Measurements from ENCODE around the gene ST8SIA4. TPM values are rescaled to one million over a fixed set of nuclear protein-coding genes. Genes with fewer than 3 reads are reported as not detected.

Gene ST8SIA4
- total RNA-seq, 3 donors from 2014 or later = 2.6 to 4.6 (median 4.5) TPM

DNA sequence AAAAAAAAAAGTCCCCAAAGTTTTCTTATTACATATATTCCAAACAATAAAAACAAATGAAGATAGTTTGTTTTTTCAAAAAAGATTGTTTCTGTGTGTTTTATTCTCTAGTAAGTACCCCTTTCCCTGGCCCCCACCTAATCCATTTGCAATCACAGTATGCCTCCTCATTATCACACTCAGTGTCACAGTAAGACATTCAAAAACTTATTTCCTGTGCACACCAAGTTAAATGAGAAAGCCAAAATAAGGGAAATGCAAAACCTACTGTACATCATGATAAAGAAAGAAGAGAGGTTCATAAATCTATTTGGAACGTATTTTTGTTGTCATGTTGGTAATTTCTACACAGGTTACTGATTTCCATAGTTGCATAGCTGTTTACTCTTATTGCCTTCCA is 62.3 kb downstream of the ST8SIA4 start:
- no peaks in the 10 kb centered on the region for H3K27me3 ChIP-seq
- no peaks in the 10 kb centered on the region for H3K4me1 ChIP-seq
- intact Hi-C loops (cut with DNase I; ENCODE audit: low total_unique reads) = no loop called here
- TF ChIP-seq, protein P1, sequence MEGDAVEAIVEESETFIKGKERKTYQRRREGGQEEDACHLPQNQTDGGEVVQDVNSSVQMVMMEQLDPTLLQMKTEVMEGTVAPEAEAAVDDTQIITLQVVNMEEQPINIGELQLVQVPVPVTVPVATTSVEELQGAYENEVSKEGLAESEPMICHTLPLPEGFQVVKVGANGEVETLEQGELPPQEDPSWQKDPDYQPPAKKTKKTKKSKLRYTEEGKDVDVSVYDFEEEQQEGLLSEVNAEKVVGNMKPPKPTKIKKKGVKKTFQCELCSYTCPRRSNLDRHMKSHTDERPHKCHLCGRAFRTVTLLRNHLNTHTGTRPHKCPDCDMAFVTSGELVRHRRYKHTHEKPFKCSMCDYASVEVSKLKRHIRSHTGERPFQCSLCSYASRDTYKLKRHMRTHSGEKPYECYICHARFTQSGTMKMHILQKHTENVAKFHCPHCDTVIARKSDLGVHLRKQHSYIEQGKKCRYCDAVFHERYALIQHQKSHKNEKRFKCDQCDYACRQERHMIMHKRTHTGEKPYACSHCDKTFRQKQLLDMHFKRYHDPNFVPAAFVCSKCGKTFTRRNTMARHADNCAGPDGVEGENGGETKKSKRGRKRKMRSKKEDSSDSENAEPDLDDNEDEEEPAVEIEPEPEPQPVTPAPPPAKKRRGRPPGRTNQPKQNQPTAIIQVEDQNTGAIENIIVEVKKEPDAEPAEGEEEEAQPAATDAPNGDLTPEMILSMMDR (IDR thresholded peaks at IDR 0.05) = no peak
- TF ChIP-seq POLR2AphosphoS5 (IDR thresholded peaks at IDR 0.05) = no peak
- DNase-seq (ENCODE audit: low spot score in 2 of 2) = no peak
- no peaks in the 10 kb centered on the region for H3K36me3 ChIP-seq
- H3K9me3 ChIP-seq = no peaks in the 10 kb centered on the region
- no peak overlapping the region for H3K4me3 ChIP-seq
- H3K27ac ChIP-seq = no peak overlapping the region

DNA sequence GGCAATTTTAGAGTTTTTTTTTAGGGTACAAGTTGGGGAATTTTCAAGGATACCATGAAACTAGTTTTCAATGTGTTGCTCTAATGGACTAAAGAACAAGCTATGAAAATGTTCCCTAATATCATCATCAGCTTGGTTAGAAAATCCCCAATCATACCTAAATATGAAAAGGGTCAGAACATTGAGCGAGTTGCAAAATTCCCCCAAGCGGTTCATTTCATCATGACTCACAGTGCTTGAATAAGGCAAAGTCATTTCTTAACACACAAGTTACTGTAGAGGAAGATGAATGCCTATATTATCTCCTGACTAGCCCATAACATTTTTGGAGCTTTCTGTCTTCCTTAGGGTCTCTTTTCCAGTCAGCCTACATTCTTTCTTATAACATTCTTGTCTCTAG is 62.7 kb downstream of the ST8SIA4 start:
- Histone ChIP-seq H3K27me3 (no peaks in the 10 kb centered on the region), H3K4me3 (no peak overlapping the region), H3K4me1 (no peaks in the 10 kb centered on the region), H3K36me3 (no peaks in the 10 kb centered on the region), H3K27ac (no peak overlapping the region), H3K9me3 (no peaks in the 10 kb centered on the region)
- intact Hi-C loops (cut with DNase I; ENCODE audit: low total_unique reads) = no loop called here
- TF ChIP-seq POLR2A (IDR thresholded peaks at IDR 0.05) = no peak
- TF ChIP-seq, protein P1 (IDR thresholded peaks at IDR 0.05) = no peak
- DNase-seq (ENCODE audit: low spot score in 2 of 2) = no peak

DNA sequence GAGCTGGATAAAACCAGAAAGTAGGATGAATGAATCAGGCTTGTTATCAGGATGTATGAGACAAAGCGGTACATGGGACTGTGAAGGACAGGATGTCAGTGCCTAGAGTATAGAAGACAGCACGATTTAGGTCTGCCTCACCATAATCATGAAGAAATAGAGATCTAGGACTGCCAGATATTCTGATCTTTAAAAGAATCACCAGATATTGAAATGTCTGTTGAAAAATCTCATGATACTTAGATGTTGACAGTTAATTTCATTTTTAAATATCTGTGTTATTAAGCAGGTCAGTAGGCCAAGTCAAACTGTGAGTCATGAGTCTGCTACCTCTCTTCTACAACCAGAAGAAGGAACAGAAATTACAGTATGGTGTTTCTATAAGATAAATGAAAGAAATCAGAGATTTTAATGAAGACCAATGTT is 65.0 kb downstream of the ST8SIA4 start:
- H3K9me3 ChIP-seq = no peaks in the 10 kb centered on the region
- intact Hi-C loops (cut with DNase I; ENCODE audit: low total_unique reads) = no loop called here
- H3K4me3 ChIP-seq = no peak overlapping the region
- no peak for DNase-seq (ENCODE audit: low spot score in 2 of 2)
- TF ChIP-seq POLR2AphosphoS5 (IDR thresholded peaks at IDR 0.05) = no peak
- TF ChIP-seq, protein P1 (IDR thresholded peaks at IDR 0.05) = no peak
- no peak for TF ChIP-seq POLR2A (IDR thresholded peaks at IDR 0.05)
- no peaks in the 10 kb centered on the region for H3K36me3 ChIP-seq
- H3K27me3 ChIP-seq = no peaks in the 10 kb centered on the region
- no peak overlapping the region for H3K27ac ChIP-seq
- H3K4me1 ChIP-seq = no peaks in the 10 kb centered on the region

DNA sequence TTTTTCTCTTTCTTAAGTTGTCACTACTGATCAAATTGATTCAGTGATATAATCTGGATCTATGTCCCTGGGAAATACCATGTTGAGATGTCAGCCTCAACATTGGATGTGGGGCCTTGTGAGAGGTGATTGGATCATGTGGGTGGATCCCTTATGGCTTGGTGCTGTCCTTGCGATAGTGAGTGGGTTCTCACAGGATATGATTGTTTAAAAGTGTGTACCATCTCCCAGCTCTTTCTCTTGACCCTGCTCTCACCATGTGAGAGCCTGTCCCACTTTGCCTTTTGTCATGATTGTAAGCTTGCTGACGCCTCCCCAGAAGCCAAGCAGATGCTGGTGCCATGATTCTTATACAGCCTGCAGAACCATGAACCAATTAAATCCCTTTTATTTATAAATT is 68.6 kb downstream of the ST8SIA4 start:
- intact Hi-C loops (cut with DNase I; ENCODE audit: low total_unique reads) = no loop called here
- no peaks in the 10 kb centered on the region for H3K36me3 ChIP-seq
- no peaks in the 10 kb centered on the region for H3K27me3 ChIP-seq
- no peak for DNase-seq (ENCODE audit: low spot score in 2 of 2)
- H3K9me3 ChIP-seq = no peaks in the 10 kb centered on the region
- no peaks in the 10 kb centered on the region for H3K4me1 ChIP-seq
- H3K4me3 ChIP-seq = no peak overlapping the region
- H3K27ac ChIP-seq = no peak overlapping the region
- TF ChIP-seq POLR2AphosphoS5 (IDR thresholded peaks at IDR 0.05) = no peak
- TF ChIP-seq, protein P1 (IDR thresholded peaks at IDR 0.05) = no peak

DNA sequence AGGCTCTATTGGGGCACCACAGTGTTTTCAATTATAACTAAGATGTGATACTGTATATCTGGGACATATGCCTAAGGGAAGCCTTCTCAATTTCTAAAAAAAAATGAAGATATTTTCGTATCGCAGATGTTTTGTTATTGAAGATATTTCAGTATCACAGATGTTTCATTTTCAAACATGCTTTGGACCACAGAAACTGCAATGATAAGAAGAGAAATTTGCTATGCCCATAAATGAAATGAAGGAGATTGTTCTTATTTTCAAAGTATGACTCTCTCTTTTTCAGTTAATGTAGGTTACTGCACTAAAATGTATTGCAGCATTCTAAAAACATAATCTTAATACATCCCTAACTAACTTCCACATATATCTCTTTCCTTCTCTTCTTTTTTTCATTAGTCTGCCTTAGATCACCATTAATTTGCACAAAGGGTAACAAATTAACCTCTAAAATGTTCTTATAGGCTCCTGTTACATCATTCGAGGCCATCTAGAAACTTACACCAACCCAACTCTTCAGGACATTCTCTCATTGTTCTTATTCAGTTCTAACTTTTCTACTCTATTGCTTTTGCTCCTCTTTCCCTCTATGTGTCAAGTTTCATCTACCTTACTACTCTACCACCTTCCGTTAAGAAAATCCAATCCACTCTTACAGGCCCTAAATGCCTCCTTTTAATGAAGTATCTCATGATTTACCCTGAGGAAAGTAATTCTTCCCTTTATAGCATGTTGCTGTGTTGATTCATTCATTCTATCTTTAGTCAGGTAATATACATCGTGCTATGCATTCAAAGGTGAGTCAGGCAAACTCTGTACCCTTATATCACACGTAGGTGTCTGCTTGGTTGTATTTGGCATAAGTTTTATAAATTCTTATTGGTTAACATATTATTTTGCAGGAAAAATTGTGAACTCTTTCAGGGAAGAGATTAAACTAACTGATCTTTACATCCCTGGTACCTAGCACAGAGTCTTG is 70.5 kb downstream of the ST8SIA4 start:
- Histone ChIP-seq H3K9me3 (no peaks in the 10 kb centered on the region), H3K27me3 (no peaks in the 10 kb centered on the region), H3K4me3 (no peak overlapping the region), H3K4me1 (no peaks in the 10 kb centered on the region), H3K36me3 (no peaks in the 10 kb centered on the region), H3K27ac (no peak overlapping the region)
- TF ChIP-seq, protein P1 (IDR thresholded peaks at IDR 0.05) = no peak
- no peak for TF ChIP-seq POLR2AphosphoS5 (IDR thresholded peaks at IDR 0.05)
- intact Hi-C loops (cut with DNase I; ENCODE audit: low total_unique reads) = no loop called here
- no peak for DNase-seq (ENCODE audit: low spot score in 2 of 2)
